GM19463 (cell line): ENCODE results near the gene DCUN1D3.
"Not testable (repeated sequence)": the region's sequence is repeated elsewhere in the genome, so short reads cannot be mapped to it uniquely, and the experiment has no call there.

Experiments
- ATAC-seq: cut with Tn5 transposase; IDR thresholded peaks from one replicate; pipeline ENCODE4 v1.9.1; 2021; ENCODE audit warnings: mild to moderate bottlenecking, moderate library complexity; ENCODE audit not compliant: unreplicated experiment

DCUN1D3 gene

DNA sequence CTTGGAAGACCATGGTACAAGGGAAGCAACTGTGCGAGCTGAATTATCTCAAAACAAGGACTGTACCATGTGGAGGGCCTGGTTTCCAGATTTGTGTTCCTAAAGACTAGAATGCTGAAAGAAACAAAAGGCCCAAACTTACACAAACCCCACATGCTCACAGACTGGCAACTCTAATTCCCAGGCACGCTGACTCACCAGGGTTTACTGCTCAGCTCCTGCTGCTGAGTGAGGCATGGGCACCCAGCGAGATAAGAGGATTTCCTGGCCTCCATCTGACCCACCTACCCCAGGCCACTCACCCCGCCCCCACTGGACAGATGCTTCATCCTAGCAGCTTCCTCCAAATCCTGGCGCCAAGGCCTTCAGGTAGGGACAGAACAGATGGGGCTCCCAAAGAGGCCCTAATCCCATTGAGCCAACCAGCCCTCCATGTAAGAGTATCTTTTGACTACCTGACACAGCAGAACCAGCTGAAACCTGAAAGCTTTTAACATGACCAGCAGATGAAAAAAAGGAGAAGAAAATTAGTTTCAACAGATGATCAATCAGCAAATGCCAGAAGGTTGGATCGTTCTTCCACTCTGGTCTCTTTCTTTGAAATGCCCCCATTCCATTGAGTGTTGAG is 33.9 kb downstream of the DCUN1D3 start:
- no peak for ATAC-seq

DNA sequence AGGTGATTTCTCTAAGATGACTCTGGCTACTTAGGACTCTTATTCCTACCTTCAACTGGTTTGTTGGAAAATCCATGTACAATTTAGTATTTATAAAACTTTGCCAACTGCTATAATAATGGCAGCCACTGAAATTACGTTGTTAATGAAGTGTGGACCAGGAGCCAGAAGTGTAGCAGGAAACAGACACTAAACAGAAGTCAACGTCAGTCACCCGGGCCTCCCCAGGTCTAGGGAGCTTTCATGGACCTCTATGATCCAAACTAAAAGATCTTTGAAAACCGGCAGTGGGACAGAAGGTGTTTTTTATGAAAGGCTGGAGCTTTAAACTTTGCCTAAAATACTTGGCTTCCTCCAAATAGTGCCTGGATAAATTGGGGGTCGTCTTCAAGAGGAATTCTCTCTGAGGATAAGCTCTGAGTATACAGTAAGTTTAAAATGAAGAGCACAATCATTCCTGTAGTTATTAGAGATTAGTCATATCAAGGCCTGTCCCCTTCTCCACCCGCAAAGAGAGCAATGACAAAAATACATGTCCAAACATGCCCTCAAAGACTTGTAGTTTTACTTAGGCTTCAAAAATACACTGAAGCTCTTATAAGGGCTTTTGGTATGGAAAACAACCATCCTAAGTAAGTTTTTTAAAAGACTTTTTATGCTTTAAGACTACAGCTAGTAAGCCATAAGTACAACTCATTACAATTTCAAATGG is 34.6 kb downstream of the DCUN1D3 start:
- ATAC-seq: peak; percentile 78

DNA sequence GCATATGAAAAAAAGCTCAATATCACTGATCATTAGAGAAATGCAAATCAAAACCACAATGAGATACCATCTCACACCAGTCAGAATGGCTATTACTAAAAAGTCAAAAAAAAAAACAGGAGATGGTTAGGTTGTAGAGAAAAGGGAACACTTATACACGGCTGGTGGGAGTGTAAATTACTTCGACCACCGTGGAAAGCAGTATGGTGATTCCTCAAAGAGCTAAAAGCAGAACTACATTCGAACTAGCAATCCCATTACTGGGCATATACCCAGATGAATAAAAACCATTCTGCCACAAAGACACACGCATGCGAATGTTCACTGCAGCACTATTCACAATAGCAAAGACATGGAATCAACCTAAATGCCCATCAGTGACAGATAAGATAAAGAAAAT is 35.8 kb downstream of the DCUN1D3 start:
- not testable (repeated sequence) for ATAC-seq

DNA sequence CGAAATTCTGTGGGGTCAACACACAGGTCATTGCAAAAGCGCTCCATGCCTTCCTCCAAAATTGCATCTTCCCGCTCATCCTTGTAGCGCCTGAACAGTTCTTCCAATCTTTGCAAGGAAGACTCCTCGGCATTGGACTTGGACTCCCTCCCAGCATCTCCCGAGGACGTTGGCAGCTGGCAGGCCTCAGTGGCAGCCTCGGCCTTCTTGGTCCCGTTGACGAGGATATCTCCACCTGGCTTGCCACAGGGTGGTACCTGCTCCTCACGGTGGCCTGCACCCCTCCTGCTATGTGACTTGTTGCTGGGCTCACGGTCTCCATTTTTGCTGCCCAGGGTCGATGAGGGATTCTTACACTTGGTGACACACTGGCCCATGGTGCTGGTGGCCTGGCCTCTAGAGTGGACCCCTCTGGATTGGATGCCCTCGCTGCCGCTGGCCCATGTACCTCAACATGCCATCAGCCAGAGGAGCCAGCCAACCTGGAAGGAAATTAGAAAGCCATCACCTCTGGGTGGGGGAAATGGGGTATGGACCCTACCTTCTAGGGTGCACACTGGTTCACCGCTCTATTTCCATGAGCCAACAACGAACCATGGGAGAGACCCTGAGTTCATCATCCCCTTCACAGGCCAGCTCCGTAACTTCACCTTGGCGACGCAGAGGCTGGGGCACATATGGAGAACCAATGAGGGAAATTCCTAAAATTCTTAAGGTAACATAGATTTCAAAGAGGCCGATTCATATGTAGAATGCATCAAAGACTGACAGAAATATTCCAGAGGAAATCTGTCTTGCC is 37.8 kb downstream of the DCUN1D3 start:
- ATAC-seq: no peak

DNA sequence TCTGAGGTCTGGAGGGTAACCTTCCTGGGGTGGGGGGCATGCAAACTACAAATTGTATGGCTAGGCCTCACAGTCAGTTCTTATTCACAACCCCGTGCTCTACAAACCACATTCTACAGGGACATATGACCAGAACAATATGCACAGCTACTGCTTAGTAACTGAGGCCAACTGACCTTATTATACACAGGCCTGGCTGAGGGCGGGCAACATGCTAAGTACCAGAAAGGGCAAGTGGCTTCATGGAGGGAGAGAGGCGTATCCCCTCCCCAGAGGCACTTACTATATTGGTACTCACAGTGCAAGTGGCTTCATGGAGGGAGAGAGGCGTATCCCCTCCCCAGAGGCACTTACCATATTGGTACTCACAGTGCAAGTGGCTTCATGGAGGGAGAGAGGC is 39.2 kb downstream of the DCUN1D3 start:
- ATAC-seq: not testable (repeated sequence)

DNA sequence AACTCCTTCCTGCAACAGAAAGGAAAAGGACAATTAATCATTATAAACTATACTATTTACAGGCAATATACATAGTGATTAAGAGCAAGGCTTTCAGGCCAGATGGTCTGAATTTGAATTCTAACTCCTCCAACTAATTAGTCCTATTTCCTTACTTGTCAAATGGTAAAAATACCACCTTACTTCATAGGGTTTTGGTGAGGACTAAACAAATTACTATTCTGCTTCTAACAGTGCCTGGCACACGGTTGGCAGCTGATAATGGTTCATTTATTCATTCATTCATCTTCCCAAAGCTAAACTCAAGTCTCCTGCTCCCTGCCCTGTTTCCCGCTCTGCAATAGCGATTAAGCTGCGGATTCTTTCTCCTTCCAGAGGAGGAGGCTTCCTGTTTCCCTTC is 39.8 kb downstream of the DCUN1D3 start:
- ATAC-seq: no peak

DNA sequence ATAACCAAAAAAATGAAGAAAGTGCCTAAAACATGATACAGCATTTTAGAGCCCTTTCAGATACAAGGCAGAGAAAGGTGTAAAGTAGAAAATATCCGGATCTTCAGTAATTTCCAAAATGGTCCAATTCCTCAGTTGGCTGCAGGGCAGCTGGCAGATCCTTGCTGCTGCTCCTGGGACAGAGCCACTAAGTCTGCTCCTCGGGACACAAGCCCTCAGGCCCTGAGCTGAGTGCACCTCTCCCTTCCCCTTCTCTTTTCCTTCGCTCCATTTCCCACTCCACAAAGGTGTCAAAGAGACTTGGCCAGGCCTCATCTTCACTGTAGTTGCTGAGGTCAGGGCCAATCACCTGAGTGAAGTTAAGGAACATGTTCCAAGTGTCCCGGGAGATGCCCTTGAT is 40.5 kb downstream of the DCUN1D3 start:
- ATAC-seq: no peak

DNA sequence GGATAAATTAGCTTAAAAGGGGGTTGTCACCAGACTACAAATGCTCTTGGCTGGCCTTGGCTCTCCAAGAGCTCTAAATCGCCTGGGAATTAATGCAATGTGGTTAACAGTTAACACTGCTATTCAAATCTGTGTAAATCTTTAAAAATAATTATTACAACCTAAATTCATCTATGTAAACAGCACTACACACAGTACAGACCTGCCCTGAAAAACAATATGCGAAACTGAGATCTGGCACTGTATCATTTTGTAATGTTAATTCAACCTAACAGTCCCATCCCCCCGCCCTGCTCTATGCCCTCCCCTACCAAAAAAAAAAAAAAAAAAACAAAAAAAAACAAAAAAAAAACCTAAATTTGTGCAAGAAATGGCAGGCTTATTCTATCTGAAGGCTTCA is 40.9 kb downstream of the DCUN1D3 start:
- no peak for ATAC-seq

DNA sequence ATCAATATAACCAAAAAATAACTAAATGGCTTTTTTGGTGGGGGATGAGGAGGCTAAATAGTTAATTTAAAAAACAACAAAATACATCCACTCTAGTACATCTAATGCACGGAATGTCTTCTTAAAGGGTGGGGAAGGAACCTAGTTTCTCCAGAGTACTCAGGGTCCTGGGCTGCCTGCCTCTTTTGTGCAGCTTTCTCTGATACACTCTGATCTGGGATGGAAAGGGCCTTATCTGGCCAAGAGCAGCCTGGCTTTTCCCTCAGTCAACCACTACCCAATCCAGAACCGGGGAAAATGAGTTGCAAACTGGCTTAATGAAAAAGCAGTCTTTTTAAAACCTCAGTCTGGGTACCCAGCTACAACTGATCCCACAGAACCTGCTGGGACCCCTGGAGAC is 42.9 kb downstream of the DCUN1D3 start:
- no peak for ATAC-seq

DNA sequence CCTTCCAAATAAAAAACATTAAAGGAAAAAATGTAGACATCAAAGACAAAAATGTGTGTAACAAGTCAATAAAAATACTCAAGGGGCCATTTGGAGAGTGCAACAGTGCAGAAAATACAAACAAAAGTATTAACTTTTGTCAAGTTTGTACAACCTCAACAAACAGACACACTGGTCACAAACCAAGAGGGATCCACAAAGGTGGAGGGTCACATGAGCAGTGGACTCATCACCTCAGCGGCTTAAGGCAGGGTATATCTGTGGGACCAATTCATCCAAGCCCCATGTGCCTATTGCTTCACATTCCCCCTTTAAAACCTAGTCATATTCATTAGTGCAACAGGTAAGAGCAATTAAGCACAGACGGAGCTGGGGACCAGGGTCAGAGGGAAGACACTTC is 45.2 kb downstream of the DCUN1D3 start:
- no peak for ATAC-seq

DNA sequence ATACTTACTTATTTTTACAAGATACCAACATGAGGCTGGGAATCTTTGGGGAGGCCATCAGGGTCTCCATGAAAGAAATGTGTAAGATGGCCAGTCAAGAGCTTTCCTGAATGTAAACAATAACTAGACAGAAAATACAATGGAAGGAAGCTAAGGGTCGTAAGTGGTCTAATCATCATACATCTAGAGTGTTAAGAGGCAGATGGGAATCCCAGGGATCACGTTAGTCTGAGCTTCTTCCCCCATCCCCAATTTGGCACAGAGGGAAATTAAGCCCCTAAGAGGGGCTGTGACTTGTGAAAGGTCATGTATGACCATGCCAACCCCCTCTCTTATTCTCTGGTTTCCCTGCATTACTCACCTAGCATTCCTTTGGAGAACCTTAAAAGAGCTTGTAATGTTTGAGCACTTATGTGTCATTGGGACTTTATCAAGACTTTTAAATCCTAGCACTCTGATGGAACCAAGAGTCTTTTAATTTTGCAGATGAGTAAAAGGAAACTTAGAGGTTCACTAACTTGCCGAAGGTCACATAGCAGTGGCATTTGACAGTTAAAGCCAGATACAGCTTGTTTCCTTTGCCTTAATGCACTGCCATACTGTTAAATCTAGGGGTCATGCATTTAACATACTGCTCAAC is 46.1 kb downstream of the DCUN1D3 start:
- no peak for ATAC-seq

DNA sequence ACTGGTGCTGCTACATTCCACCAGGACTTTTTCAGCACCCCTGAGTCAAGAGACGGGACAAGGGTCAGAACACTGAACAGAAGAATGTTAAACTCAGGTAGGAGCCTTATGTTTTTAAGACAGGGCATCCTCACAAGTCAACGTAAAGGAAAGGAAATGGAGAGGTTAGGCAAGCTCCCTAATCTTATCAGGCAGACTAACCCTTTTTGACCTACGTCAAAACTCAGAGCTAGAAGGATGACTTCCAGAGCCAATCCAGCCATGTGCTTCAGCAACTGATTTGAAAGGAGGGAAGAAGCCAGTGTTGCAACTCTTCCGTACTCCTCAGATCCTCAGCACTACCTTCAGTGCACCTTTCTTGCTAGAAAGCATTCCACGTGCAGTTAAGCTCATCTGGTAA is 47.0 kb downstream of the DCUN1D3 start:
- no peak for ATAC-seq

DNA sequence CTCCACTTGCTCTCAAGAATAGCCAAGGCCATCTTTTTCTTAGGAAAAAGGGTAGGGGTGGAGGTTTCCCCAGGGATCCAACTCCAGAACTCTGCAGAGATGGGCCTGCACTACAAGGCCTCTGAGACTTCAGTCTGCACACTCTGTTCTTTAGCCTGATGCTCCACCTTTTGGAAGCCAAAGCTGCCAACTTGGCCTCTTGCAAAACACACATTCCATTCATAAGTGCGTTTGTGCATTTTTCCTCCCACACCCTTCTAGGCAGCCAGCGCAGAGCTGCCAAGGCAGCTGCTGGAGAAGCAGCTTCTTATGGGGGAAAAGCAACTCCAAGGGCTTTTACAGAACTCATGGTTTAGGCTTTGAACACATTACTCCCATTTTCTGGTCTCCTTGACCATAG is 48.6 kb downstream of the DCUN1D3 start:
- ATAC-seq: no peak

DNA sequence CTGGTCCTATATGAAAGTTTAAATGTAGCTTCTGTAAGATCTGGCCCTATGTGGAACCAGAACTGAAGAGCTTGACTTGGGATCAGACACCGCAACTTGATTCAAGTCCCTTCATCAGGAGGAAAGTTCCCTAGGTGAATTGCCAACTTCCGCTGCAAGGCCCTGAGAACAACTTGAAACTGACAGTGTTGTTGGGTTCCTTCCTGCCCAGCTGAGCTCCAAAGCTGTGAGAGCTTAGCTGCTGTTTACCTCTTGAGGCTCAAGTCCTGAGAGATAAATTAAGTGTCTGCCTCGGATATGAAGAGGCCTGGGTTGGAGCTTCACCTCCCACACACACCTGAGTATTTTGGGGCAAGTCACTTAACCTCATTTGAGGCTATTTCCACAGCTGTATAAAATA is 49.2 kb downstream of the DCUN1D3 start:
- no peak for ATAC-seq

DNA sequence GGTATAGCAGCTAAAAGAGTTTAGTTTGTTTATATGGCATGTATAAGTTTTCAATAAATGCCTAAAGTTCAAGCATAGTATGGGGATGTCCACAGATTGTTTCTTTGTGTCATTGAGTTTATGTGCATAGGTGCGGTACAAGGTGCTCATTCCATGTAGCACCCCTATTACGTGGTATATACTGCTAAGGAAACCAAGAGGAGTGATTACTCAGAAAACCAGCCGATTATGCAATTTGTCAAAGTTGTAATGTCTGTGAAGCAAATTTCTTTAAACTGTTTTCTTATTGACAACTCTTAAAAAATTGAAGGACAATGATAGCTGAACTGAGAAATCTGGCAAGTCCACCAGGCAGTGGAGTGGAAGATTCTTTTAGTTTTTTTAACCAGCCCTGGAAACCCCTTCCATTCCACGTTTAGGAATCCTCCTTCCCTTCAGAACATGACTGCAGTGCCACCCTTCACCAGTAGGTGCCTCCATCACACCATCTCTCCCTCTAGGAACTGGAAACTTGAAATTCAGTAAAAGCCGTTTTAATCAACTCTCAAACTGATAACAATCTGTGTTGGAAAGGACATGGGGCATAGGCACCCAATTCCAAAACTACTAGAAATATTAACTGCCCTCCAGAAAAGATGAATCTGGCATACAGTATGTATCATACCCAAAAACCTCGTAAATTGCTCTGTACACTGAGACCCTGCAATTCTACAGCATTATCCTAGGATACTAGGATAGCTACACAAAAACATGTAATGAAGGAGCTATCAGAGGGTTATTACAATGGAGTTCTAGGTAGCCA is 50.4 kb downstream of the DCUN1D3 start:
- no peak for ATAC-seq

DNA sequence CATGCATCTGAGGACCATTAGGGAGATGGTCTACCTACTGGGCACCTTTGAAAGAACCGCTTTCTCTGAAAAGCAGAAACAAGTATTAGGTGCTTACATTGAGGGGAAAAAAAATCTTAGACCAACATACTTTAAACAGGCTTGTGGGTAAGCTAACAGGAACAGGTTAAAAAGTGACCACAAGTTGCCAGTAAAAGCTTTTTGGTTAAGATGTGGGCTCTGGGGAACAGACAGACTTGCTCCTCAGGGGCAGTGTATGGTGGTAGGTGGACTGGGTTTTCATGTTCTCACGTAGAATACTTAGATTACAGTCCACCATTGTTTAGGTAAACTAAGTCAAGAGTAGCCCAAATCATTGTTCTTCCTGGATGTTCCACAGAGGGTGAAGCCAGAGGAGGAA is 52.6 kb downstream of the DCUN1D3 start:
- ATAC-seq: no peak

DNA sequence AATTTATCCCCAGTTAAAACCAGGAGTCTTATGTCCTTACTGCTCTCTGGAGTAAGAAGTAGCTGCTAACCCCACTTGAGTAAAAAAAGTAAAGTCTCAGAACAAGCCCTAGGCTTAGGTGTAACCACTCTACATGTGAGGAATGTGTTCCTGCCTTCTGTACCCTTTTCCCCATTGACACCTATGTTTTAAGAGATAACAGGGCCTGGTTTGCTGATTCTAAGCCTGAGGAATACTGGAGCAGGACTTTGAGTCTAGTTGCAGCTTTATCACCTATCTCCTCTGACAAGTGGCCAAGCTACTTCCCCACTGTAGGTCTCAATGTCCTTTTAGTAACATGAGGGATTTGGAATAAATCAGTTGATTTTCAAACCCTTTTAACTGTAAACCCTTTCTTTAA is 53.6 kb downstream of the DCUN1D3 start:
- no peak for ATAC-seq

DNA sequence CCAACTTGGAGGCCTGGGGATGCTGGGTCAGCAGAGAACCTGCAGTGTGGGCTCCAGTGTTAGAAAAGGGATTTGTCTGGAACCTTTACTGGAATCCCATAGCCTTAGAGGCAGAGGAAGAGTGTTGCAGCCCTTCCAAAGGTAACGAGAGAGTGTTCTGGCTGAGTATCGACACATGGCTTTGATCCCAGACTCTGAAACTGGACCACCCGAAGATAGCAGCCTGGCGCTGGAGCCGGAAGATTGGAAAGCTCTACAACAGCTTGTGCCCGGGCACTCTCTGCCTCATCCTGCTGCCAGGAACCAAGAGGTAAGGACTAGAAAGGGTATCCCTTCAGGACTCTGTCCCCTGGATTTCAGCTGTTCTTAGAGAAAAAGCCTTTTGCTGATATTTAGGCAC is 54.1 kb downstream of the DCUN1D3 start:
- ATAC-seq: no peak

DNA sequence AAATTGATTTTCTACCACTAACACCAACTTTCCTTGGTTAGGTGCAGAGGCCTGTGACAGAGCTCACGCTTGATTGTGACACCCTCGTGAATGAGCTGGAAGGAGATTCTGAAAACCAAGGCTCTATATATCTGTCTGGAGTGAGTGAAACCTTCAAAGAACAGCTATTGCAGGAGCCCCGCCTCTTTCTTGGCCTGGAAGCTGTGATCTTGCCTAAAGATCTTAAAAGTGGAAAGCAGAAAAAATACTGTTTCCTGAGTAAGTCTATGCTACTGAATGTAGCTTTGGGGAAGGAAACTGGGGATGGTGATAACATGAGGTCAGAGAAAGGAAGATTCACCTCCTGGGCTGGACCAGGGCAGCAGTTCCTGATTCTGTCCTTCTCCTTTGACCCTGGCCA is 55.6 kb downstream of the DCUN1D3 start:
- no peak for ATAC-seq

DNA sequence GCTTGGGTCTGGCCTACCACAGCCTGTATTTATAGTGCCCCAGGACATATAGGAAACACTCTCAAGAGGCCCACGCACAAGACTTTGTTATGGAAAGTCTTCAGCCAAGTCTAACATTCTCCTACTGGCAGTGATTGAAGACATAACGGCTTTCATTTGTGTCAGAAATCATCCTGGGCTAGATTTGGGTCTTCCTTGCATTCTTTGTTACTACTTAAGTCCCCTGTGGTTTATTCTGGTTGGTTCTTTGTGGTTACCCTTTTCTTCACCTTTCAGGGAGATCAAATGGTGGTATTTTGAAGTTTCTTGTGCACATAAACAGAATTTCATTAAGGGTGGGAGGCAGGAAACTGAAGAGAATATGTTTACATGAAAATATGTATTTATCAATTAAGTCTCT is 56.1 kb downstream of the DCUN1D3 start:
- no peak for ATAC-seq

DNA sequence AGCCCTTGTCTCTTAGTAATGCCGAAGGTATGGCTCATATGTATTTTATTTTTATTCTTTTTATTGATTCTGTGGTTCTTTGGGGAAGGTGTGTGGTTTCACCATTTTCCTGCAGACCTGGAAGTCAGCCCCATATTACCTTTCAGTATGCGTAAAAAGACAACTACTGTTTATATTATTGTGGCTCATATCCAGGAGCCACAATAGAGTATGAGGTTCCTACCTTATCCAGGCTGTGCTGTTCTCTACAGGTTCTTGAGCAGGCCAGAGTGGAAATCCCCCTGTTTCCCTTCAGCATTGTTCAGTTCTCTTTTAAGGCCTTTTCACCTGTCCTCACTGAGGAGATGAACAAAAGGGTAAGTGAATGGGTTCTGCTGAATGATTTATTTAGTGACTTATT is 60.7 kb downstream of the DCUN1D3 start:
- no peak for ATAC-seq
